ENCODE measurements around the gene SOWAHA. TPM values are rescaled to one million over a fixed set of nuclear protein-coding genes. Genes with fewer than 3 reads are reported as not detected.

Gene SOWAHA
- total and polyA plus RNA-seq, 2 of the 4 experiments (the other 2 are of a cell fraction), result 0.03 TPM; not detected in 1

DNA sequence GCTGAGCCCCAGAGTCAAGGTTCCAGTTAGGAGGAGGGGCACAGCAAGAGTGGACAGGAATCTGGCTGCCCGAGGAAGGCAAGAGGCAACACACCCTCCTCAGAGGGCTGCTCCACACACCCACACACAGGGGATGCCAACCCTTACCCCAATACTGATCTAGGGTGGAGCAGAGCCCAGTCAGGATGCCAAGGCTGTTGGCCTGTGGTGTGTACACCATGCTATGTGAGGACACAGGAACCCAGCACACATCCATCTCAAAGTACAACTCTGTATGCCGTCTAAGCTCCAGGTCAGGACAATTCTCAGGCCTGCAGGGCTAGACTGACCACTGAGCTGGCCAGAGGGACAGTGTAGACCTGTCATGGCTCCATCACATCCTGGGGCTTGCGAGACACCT, 38.7 kb upstream of the SOWAHA start:
- dilution Hi-C loops (cut with HindIII; ENCODE audit: low sequenced_read_pairs, unreplicated experiment), result no loop called here
- no peak overlapping the region for H3K18ac ChIP-seq (ENCODE audit: low read depth, low read length)
- no peak overlapping the region for H3K4ac ChIP-seq (ENCODE audit: low read depth, low read length)
- H3K79me1 ChIP-seq (ENCODE audit: low read depth in 1 of 2, low read length in 2 of 2), result peaks cover 29 to 76% of the 10 kb centered on the region in 2 experiments
- in situ Hi-C loops (cut with MboI; ENCODE audit: low sequenced_read_pairs), result no loop called here
- TF ChIP-seq SMC3 (IDR thresholded peaks at IDR 0.05; ENCODE audit: low read depth, low read length), result no peak
- TF ChIP-seq FOS (IDR thresholded peaks at IDR 0.05; ENCODE audit: low read depth, low read length), result no peak
- TF ChIP-seq RAD21 (IDR thresholded peaks at IDR 0.05; ENCODE audit: low read length), result no peak
- no peak overlapping the region for H3K27ac ChIP-seq (ENCODE audit: insufficient read depth, low read length)
- H3K56ac ChIP-seq (ENCODE audit: extremely low read depth, insufficient read depth, low read length), result no peak overlapping the region
- H2AK5ac ChIP-seq (ENCODE audit: low read depth, low read length), result peak overlapping the region; percentile 33; the same call in 1 of the 2 replicates
- H3K4me3 ChIP-seq (ENCODE audit: insufficient read depth, low read depth, low read length), result no peak overlapping the region
- no peak for DNase-seq
- intact Hi-C loops (cut with micrococcal nuclease), result no loop called here
- WGBS, 2 experiments (ENCODE audit: extremely low coverage in 2 of 2, insufficient read length in 1 of 2), result 100% methylated on average over 1 of the region's 3 CpGs; no CpG with 5 or more reads in 1 of the 2 experiments
- H3K27me3 ChIP-seq (ENCODE audit: control insufficient read depth, insufficient read depth, low read length), result no peaks in the 10 kb centered on the region
- no peak overlapping the region for H2BK120ac ChIP-seq (ENCODE audit: low read depth, low read length)
- no peak for ATAC-seq (ENCODE audit: low read depth)
- CTCF ChIA-PET, result interaction anchor here (0.5 to 1.9 kb wide), 4 partner anchors 39 to 1240 kb away, joined by 3 to 6 read pairs (median 4); no protein-coding TSS in a partner anchor
- no peaks in the 10 kb centered on the region for H3K9me3 ChIP-seq (ENCODE audit: control insufficient read depth, insufficient read depth, low read length)
- BruUV-seq (replicated peaks), result no TSS peak
- H2BK5ac ChIP-seq (ENCODE audit: low read depth, low read length, poor library complexity, severe bottlenecking), result no peak overlapping the region
- no peak overlapping the region for H4K91ac ChIP-seq (ENCODE audit: insufficient read depth, low read depth, low read length)
- H3K36me3 ChIP-seq (ENCODE audit: control insufficient read depth, insufficient read depth, low read length), result no peaks in the 10 kb centered on the region
- peaks cover 47% of the 10 kb centered on the region for H3K9me1 ChIP-seq (ENCODE audit: insufficient read depth, low read length)
- H4K5ac ChIP-seq (ENCODE audit: low read depth, low read length), result no peak overlapping the region
- peak overlapping the region; percentile 30 for H2AK9ac ChIP-seq (replicated peaks; ENCODE audit: low read depth, low read length, poor library complexity)
- no peak overlapping the region for H3K9ac ChIP-seq (ENCODE audit: low read depth, low read length)
- peak overlapping the region; percentile 16 for H2AFZ ChIP-seq (replicated peaks; ENCODE audit: low read length, poor library complexity)
- H3K4me2 ChIP-seq (ENCODE audit: low read depth, low read length), result no peak overlapping the region
- 0 out of 4 replicates have a peak overlapping the region, but pooled peaks of 1 of the 2 experiments have one; percentile 5 for H4K8ac ChIP-seq (ENCODE audit: low read depth in 2 of 2, low read length in 2 of 2)
- H3K23ac ChIP-seq (ENCODE audit: low read depth, low read length), result 0 out of 2 replicates have a peak overlapping the region, but pooled peaks have one; percentile 7
- no peak overlapping the region for H3K14ac ChIP-seq (replicated peaks; ENCODE audit: low read depth, low read length)
- no peak overlapping the region for H2BK15ac ChIP-seq (ENCODE audit: low read depth, low read length)
- POLR2A ChIA-PET (ENCODE audit: unreplicated experiment), result no interaction called here
- H4K20me1 ChIP-seq (ENCODE audit: insufficient read depth, low read length), result peaks cover 48% of the 10 kb centered on the region
- H2BK20ac ChIP-seq (ENCODE audit: low read depth, low read length), result no peak overlapping the region
- H3K4me1 ChIP-seq (ENCODE audit: control insufficient read depth, insufficient read depth, low read length), result peaks cover 19% of the 10 kb centered on the region
